GM18951 (cell line): ENCODE data around the gene PLA2G4D.

Experiments used
- POLR2A ChIP-seq: IDR thresholded peaks from 4 replicates; pipeline ENCODE4 v1.6.1; 2011; ENCODE audit warnings: mild to moderate bottlenecking; ENCODE audit not compliant: insufficient read length, insufficient read depth; ENCODE audit errors: extremely low read depth
- in situ Hi-C: fragments of 300-500 bp; cut with MboI; formaldehyde crosslinking; loops from one replicate; pipeline ENCODE4 v1.12.0; 2022; ENCODE audit warnings: low sequenced_read_pairs, mixed read lengths, inconsistent platforms; ENCODE audit not compliant: unreplicated experiment

The PLA2G4D gene

DNA sequence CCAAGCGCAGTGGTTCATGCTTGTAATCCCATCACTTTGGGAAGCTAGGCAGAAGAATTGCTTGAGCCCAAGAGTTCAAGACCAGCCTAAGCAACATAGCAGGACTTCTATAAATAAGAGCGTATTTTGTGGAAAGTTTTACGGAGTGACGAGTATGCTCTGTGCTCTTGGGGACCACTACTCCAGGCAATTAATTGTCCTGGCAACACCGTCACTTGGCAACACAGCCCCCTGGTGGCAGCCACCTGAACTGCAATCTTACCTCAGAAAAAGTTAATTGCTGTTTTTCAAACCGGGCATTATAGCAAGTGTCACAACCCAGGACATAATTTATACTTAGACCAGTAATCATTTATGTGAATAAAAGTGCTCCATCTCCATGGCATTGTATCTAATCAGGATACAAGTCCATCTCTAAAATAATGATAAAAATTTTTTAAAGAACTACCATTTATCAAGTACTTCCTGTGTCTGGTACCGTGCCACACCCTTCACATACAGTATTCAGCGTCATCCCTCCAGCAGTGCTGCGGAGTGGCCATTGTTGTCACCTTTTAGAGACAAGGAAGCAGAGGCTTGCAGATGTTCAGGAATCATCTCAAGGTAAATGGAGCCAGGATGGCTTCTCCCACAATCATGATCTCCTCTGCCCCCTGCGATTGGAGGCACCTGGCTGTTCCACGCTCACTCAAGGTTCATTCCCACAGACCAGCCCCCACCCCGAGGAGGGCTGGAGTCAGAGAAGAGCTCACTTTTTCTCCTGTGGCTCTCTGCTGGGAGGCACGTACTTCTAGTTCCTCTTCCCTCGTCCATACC lies 34.5 kb downstream of the PLA2G4D start:
- in situ Hi-C loops: loop anchor here (5.0 kb wide), 1 partner anchor 73 kb away; no protein-coding TSS in a partner anchor
- TF ChIP-seq POLR2A: no peak

DNA sequence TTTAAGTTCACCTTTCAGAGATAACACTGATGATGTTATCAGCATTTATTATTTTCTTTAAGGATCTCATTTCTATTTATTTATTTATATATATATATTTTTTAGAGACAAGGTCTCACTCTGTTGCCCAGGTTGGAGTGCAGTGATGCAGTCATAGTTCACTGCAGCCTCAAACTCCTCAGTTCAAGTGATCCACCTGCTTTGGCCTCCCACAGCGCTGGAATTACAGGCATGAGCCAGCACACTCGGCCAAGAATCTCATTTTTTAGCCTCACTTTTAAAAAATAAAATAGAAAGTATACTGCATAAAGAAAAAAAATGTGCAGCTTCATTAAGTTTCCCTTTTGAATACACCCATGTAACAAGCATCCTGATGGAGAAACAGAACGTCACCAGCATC lies 35.6 kb downstream of the PLA2G4D start:
- in situ Hi-C loops: no loop called here
- no peak for TF ChIP-seq POLR2A

DNA sequence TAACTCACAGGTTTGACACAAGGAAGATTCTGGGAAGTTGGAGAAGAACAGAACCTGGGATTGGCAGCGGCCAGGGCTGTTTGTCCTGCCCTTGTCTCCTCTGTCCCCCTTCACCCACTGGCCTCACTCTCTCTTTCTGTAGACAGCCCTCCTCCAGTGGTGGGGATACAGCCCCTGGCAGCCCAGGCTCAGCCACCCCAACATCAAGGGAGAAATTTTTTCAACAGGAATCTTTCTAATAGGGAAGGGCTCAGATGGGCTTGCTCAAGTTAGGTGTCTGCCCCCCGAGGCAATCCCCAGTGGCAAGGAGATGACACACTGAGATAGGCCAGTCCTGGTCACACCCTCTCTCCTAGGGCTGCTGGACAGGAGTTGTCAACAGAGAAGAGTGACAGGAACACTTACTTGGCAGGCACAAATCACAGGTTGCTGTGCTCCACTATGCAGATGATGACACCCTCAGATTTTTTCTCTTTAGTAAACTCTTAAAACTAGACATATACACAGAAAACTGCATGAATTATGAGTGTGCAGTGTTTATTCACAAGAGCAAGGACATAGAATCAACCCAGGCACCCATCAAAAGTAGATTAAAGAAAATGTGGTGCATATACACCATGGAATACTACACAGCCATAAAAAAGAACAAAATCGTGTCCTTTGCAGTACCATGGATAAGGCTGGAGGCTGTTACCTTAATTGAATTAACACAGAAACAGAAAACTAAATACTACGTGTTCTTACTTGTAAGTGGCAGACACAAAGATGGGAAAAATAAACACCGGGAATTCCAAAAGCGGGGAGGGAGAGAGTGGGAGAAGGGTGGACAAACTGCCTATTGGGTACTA lies 36.3 kb downstream of the PLA2G4D start:
- in situ Hi-C loops: no loop called here
- TF ChIP-seq POLR2A: no peak

DNA sequence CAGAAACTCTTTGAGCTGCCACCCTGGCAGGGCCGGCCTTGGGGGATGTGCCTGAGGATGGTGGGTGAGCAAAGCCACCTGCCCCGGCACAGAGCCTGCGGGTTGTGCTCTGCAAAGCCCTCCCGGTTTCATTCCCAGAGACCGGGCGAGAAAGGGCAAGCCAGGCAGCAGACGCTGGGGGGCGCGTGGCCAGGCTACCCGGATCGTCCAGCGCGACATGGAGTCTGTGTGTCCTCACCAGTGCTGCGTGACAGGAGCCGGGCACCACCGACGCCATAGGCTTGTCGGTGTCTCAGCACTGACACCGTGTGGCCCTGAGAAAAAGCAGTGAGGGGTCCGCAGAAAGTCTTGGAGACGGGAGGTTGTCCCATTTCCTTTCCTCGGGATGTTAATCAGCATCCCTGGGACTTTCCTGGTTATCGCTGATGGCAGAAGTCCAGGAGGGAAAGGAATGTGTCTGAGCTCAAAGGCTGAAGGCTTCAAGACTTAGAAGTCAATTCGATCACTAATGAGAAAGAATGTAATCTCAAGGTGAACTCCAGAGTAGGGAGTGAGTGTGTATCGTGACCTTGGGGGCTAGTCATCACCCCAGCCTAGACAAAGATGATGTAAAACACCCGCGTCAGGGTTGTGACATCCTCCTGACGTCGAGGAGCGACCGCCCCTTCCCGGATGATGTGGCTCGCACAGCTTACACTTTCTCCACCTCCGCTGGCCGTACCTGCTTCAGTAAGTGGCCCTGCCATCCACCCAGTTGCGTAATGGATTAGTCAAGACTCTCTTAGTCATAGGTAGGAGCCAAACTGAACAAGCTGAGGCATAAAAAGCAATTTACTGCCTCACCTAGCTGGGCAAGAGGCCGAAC lies 37.2 kb downstream of the PLA2G4D start:
- in situ Hi-C loops: no loop called here
- TF ChIP-seq POLR2A: no peak

DNA sequence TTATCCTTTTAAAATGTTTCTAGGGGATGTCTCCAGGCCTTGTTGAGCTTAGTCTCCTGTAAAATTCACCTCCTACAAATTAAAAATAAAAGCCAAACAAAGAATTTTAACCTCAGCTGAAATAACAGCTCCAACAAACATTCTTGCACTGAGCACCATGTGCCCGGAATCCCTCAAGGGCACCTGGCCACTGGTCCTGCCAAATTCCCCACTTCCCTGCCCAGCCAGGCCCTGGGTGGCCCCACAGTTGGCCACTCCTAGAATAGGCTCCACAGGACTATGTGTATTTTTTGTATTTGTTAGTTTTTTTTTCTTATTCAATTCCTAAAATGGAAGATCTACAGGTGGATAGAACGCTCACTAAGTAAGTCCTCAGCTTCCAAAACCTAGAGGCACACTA lies 40.4 kb downstream of the PLA2G4D start:
- in situ Hi-C loops: no loop called here
- no peak for TF ChIP-seq POLR2A

DNA sequence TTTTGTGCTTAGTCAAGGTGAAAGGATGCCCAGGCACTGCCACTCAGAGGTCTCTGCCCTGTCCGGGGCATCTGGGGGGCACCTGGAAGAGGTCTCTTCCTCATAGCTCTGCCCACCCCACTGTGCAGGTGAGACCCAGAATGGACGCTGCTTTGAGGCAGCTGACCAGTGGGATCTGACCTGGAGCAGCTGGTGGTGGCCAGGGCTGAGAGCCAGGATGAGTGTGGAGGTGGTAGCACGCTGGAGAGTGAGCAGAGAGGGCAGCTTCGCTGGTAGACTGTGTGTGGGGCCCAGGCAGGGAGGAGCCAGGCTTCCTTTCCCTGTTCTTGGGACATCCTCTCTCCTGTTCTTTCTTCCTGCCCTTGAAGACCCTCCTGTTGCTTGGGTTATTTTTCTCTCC lies 41.4 kb downstream of the PLA2G4D start:
- no peak for TF ChIP-seq POLR2A
- in situ Hi-C loops: no loop called here

DNA sequence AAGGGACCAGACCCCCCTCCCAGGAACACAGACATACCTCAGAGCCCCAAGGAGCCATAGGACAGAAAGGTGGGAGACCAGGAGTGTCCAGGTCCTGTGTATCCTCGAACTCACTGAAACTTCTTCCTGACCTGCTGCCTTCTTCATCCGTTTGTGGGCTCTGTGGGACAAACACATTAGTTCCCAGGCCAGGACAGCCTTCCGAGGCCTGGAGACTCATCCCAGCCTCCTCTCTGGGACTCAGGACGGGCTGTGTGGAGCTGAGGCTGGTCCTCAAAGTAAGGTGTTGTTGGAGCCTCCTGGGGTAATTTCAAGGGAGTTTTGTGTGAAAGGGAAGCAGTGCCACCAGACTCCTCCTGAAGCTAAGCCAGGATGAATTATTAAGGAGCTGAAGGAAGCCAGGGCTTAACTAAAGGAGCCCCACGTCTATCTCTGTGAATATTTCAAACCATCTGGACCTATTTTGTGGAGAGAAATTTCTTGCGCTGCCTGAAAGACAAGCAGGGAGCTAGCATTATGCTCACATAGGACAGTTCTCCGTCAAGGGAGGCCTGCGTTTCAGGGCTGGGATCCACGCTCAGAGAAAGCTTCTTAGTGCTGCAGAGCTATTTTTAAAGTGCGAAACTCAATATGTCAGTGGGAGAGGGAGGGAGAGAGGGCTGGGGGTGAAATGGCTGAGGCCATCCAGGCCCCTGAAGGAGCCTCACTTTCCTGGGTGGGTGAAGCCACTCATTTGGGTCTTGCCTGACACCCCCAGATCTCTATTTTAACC lies 43.7 kb downstream of the PLA2G4D start:
- in situ Hi-C loops: no loop called here
- TF ChIP-seq POLR2A: no peak

DNA sequence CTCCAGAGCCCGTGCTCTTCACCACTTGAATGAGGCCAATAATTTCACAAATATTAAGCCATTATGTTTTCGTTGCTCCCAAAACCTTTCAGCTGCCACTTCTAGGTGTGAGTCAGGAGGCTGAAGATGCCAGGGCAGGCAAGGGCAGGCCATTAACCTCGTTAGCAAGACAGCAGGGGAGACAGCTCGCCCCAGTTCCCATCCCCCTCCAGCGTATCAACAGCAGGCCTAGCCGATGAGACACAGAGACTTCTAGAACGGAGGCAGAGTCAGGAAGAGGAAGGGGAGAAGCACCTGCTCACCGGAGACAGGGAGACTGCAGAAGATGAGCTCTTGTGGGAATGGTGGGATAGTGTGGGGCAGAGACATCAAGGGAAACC lies 45.6 kb downstream of the PLA2G4D start:
- no peak for TF ChIP-seq POLR2A
- in situ Hi-C loops: no loop called here

DNA sequence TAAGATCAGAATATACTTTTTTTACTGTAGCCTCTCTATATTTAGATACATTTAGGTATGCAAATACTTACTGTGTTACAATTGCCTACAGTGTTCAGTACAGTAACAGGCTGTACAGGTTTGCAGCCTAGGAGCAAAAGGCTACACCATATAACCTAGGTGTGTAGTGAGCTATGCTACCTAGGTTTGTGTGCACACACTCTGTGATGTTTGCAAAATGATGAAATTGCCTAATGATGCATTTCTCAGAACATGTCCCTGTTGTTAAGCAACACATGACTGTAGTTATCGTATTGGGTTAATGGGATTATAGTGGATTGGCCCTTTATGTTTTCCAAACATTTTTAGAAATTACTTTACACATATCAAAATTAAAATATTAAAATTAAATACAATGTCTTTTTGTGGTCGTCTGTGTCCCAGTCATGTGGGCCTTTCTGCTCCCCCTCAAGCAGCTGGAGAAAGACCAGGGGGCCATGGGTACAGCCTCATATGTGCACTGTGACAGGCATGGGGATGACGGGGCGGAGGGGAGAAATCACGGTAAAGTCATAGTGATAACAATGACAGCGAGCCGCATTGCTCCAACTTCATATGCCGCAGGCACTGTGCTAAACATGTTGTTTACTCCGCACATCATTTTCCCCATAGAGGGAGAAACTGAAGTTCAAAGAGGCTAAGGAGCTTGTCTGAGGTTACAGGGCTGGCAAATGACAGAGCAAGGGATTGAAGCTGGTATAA lies 46.1 kb downstream of the PLA2G4D start:
- in situ Hi-C loops: no loop called here
- TF ChIP-seq POLR2A: no peak

DNA sequence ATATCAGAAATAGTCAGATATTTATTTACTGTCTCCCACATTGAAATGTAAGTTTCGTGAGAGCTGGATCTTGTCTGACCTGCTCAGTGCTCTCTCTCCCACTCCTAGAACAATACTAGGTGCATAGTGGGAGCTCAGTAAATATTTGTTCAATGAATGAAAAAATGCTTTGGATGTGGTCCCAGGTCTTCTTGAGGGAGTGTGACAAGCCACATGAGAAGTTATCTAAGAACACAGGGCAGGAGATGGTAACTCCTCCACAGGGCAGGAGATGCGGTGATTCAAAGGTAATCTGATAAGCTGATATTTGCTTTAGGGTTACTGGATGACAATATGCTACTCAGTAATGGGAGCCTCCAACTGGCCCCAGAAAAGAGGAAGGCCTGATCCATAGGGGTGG lies 47.8 kb downstream of the PLA2G4D start:
- in situ Hi-C loops: no loop called here
- TF ChIP-seq POLR2A: no peak

DNA sequence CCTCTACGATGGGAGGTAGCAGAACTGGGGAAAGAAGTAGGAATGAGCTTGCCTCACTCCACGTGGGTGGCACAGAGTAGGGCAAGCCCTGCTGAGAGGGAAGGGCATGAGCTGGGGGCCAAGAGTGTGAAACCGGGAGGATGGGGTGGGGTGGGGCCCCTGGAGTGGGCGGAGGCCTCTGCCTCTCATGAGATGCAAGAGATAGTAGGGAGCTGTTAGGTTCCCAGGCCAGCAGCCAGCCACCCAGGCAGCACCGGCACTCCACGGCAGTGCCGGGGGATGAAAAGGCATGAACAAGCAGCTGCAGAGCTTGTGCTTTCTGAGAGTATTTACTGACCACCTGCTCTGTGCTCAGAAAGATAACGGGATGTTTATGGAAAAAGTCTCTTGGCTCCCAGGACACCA lies 49.1 kb downstream of the PLA2G4D start:
- TF ChIP-seq POLR2A: no peak
- in situ Hi-C loops: no loop called here

DNA sequence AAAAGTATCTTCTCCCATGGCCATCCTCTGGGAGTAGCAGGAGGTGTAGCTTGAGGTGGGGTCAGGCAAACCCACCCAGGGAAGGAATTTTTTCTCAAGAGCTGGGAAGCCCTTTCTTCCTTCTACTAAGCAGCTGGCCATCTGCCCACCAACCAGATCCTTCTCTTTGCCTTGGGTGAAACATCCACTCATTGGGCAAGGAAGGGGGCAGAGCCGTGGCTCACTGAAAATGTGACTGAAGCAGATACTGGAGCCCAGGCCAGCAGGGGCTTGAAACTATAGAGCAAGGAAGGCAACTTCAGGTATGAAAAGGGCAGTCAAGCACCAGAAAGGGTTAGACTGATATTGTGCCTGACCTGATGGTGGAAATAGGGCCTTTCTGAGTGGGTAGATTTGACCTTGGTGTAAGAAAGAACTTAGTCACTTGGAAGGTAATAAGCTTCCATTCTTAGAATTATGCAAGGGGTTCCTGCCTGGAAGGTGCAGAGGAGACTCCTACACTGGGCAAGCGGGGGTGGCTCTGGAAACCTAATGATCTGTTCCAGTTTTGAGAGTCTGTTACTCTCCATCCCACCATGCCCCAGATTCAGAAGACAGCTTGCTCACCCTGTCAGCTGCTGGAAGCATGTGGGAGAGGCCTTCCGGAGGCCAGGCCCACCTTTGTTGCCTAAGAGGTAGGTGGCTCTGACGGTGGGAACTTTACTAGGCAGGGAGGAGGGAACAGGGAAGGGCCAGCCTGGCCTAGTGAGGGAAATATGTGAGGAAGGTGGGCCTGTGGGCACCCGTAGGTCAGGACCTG lies 51.6 kb downstream of the PLA2G4D start:
- in situ Hi-C loops: no loop called here
- no peak for TF ChIP-seq POLR2A
